Dedifferentiated amniotic fluid mesenchymal stem cell (primary cell): ENCODE data around the gene ESPN.
"Not testable (repeated sequence)": the region's sequence is repeated elsewhere in the genome, so short reads cannot be mapped to it uniquely, and the experiment has no call there.

Source experiments
- DNase-seq: peaks from one replicate; pipeline ENCODE4 v3.0.0-alpha.2; 2016; ENCODE audit errors: extremely low spot score

The ESPN gene

DNA sequence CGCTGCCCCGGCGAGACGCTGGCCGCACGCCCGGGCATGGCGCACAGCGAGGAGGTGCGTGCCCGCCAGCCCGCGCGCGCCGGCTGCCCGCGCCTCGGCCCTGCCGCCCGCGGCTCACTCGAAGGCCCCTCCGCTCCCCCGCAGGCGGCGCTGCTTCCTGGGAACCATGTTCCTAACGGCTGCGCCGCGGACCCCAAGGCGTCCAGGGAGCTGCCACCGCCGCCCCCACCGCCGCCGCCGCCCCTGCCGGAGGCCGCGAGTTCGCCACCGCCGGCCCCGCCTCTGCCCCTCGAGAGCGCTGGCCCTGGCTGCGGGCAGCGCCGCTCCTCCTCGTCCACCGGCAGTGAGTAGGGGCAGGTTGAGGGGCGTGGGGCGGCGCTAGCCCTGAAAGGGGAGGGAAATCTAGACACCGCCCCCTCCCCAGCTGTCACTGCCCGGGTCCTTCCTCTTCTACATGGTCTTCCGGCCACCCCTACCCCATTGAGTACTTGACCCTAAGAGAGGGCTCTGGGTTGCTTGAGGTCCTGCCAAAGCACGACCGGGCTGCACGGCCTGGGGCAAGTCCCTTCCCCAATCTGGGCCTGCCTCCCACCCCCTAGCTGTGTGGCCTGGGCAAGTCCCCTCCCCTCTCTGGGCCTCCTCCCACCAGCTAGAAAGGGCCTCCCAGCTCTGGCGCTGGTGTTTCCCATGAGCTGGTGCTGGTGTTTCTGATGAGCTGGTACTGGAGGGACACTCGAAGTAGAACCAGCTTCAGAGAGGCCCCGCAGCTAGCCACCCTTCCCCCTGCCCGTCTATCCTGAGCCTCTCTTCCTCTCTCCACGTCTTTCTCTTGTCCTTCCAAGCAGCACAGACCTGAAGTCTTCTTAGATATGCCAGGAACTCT, 24.4 kb downstream of the ESPN start:
- no peak for DNase-seq

DNA sequence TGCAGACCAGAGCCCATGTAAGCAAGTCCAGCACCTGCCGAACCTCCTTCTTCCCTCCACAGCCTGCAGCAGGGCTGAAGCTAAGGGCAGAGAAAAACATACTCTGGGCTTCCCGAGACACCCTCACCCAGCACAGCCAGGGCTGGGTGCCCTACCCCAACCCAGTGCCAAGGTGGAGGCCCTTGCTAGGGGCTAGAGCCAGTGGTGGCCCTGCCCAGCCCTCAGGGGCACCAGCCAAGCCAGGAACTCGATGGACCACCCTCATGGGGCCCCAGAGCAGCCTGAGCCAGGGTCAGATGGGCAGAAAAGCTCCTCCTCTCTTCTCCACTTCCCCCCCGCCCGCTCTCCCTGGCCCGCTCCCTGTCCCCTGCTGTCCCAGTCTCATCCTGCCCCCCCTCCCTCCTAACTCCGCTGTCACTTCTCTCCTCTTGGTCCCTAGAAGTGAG, 25.5 kb downstream of the ESPN start:
- no peak for DNase-seq

DNA sequence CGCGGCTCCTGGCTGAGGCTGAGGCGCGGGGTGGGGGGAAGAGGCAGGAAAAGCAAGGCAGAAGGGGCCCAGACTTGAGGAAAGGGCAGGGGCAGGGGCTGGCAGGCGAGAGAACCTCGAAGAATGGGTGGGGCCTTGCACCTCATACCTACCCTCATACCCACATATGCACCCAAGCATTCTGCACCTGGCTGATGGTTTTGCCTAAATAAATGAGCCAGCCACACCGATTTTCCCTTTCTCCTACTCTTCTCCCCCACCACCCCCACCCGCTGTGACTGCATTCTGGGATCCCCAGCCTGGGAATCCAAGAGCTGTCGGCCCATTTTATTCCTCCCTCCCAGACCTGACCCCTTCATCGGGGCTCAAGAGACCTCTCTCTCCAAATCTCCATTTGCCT, 25.9 kb downstream of the ESPN start:
- not testable (repeated sequence) for DNase-seq

DNA sequence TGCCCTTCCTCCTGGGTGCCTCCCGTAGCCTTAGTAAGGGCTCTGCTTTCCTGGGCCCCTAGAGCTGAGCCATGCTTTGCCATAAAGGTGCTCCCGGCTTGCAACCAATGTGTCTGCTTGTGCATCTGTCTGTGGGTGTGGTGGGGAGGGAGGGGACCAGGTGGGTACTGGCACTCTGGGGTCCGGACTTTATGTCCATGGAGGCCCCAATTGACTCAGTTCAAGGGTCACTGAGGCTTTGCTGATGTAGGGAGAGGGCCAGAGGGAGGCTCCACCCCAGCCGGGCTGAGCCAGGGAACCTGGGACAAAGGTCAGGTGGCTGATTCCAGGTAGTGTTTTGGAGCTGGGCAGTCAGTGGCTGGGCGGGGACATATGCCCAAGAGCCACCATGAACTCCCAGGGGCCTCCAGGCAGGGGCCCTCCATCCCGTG, 26.4 kb downstream of the ESPN start:
- DNase-seq: no peak

DNA sequence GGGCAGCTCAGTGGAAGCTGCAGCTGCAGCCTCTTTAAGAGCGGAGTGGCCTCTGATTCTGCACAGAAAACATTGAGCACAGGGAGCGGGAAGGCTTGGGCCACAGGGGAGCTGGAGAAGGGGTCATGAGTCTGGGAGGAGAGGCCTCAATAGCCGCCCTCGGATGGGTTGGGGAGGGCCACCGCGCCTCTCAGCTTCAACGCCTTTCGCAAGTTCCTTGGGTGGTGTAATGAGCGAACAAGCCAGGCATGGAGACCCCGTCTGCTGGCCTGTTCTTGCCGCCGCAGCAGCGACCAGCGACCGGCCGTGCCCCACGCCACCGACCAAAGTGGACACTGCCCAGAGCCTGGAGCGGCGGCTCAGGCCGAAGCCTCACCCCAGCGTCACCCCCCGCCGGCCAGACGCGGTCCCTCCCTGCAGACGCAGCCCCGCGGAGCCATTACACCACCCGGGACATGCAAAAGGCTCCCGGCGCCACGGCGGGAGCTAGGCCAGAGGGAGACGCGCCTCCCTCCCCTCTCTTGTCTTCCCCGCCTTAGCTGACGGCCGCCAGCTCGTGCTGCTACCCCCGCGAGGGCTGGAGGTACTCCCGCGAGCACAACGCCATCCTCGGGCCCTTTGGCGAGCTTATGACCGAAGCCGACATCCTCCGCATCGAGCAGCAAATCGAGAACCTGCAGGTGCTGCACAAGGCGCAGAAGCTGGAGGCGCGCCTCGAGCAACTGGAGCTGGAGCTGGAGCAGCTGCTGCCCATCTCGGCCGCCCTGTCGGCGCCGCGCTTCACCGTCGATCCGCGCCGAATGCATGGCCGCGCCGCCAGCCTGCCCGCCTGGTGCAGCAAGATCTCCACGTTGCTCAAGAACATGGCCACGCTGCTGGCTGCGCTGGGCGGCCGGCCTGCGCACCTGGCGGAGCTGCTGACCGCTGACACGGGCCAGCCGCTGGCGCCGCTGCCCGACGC, 29.6 kb downstream of the ESPN start:
- DNase-seq: not testable (repeated sequence)

DNA sequence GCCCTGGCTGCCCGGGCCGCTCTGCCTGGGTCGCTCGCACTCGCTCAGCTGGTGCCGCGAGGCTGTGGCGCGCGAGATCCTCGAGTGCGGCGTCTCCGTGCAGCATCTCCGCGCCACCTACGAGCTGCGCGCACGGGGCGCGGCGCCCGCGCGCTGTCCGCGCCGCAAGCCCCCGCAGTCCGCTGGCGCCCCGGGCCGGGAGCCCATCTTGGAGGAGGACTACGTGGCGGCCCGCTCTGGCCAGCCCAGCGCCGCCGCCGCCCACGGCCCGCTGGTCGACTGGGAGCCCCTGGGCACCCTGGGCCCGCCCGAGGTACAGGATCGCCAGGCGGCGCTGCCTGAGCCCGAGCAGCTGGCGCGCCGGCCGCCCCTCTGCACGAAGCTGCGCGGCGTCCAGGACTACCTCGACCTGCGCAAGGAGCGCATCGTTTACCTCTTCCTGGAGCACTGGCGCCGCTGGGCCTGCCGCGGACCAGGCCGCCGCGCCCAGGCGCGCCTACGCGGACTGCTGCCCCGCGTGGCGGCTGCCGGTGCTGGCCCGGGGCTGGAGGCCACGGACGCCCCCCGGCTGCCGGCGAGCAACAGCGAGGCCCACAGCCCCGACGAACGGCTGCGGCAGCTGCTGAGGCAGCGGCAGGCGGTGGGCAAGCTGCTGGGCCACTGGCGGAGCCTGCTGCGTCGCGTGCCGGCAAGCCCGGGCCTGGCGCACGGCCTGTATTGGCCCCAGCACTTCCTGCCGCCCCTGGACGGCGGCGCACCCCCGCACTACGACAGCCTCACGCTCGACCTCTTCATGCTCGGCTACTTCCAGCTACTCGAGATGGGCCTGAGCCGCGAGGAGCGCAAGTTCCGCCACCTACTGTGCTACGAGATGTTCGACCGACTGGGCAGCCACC, 30.5 kb downstream of the ESPN start:
- DNase-seq: no peak

DNA sequence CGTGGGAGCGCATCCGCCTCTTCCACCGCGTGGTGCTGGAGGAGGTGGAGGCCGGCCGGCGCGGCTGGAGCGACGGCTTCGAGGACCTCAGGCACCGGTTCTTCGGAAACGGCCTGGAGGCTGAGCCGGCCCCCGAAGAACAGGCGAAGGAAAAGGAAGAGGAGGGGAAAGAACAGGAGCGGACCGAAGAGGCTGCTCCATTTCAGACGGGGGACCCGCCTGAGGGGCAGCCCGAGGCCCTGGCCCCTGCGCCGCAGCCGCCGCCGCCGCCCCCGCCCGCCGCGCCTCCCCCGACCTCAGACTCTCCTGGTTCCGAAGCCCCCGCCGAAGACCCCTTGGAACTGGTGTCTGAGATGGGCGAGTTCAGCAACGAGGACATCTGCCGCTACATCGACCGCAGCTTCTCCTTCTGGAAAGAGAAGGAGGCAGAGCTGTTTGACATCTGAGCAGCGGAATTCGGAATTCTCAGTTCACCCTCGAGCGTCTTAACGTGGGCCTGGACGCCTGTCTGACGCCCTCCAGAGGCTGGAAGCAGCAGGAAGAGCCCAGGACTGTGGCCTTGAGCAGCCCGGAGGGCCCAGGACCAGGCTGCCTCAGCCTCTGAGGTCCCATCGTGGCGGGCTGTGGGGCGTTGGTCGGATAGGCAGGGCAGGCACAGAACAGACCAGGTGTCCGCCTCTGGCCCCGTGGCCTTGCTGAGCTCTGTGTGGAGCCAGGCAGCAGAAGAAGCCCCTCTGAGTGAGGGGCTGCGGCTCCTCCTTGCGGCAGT, 31.4 kb downstream of the ESPN start:
- DNase-seq: not testable (repeated sequence)

DNA sequence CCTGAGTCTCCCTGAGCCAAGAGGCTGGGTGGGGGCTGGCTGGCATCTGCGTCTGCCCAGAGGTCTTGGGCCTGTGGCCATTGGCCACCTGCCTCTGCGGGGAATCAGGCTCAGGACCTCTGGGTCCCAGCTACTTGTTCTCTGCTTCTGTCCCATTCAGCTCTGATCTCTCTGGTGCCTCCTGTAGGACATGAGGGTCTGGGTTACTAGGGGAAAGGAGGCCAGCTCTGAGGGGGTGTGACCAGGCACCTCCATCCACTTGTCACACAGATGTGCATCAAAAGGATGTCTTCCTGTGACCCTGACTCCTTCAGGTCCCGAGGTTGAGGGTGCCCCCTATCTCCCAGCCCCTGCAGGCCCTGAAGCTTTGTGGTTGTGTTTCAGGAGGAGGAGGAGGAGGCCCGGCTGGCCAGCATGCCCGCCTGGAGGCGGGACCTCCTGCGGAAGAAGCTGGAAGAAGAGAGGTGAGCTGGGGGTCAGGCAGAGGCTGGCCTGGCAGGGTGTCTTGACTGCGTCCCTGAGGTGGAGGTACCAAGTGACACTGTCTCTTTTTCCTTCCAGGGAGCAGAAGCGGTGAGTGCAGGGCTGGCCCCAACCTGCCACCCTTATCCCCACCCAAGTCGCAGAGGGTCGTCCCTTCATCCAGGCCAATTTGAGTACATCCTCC, 32.4 kb downstream of the ESPN start:
- DNase-seq: no peak

DNA sequence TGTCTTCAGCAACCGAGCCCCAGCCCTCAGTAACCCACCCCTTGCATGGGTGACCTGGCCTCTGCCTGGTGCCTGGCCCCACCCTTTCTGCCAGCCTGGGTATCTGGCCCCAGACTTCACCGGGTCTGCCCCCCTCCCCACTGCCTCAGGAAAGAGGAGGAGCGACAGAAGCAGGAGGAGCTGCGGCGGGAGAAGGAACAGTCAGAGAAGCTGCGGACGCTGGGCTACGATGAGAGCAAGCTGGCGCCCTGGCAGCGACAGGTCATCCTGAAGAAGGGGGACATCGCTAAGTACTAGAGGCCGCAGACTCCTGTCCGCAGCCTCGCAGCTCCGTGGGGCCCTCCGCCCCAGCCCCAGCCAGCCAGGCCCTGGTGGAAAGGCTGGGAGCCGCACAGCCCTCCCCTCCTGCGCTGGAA, 35.3 kb downstream of the ESPN start:
- DNase-seq: no peak

DNA sequence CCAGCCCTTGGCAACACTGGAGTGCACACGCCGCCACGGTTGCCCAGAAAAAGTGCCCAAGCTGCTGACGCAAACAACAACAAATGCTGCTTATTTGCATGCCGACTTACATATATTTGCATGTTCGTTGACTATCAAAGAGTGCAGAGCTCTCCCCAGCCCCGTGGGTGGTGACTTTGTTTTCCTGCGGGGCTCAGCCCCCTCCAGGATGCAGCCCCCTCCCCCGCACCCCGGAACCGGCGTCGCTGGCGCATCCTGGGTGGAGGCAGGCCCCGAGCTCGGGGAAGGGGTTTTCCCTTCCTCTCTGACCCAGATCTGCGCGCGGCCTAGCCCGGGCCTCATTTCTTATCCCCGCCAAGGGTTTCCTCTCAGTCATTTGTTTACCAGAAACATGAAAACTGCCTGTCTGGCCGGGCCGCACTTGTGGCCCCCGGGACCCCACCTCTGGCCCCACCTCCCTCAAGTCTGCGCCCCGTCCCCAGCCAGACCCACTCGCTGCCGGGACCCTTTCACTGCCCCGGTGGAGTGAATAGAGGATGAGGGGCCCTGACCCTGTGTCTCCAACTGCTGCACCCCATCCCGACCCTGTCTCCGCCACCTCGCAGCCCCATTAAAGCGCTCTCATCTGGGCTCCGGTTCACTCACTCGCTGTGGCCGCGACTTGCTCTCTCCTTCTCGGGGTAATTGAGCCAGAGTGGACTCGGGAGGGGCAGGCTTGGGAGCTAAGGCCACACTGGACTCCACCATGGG, 35.9 kb downstream of the ESPN start:
- DNase-seq: no peak

DNA sequence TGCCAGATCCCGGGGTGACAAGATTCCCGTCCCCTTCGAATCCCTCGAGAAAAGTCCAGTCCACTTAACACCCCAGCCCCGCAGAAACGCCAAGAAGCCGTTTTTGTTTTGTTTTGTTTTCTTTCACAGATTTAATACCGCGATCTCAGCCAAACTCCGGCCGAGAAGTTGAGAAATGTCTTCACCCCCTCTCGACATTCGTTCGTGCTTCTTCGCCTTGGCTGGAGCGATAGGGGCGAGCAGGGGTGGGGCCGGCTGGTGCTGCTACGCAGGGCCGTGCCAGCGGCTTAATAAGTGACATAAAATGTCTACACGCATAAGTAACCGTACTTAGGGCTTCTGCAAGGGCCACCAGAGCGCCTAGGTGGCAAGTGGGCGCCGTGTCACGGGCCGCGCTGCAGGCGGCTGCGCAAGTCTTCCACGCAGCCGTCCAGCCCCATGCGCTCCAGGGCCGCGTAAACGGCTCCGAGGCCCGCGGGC, 36.5 kb downstream of the ESPN start:
- no peak for DNase-seq

DNA sequence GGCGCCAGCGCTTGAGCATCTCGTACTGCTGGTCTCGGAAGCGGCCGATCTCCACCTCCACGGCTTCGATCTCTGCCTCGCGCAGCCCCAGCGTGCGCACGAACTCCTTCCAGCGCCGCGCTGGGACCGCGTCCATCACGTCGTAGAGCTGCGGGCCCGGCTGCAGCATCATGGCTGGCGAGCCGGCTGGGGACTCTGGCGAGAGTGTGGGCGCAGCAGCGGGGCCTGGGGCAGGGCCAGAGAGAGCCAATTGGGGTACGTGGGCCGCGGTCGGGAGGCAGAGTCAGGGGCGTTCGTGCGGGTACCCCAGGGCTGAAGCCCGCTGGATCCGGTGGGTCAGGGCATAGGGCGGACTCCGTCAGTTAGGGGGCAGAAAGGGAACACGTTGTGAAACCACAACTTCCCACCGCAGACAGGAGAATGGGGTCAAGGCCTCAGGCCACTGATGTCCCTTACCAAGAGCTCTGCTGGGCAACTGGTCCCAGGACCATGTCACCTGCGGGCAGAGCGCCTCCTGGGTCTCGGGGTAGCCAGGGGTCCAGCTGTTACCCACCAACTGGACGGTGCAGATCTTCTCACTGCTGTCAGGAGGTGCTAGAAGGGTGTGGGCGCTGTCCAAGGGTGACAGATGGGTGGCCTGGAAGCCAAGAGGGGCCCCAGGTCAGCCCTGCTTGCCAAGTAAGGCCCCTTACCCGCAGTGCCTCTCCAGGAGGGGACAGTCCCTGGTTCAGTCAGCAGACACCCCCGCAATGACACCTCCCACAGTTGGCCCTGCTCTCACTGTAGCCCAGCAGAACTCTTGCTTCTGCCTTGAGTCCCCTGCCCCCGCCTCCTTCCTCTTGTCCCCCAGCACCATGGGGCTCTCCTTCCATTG, 37.2 kb downstream of the ESPN start:
- no peak for DNase-seq

DNA sequence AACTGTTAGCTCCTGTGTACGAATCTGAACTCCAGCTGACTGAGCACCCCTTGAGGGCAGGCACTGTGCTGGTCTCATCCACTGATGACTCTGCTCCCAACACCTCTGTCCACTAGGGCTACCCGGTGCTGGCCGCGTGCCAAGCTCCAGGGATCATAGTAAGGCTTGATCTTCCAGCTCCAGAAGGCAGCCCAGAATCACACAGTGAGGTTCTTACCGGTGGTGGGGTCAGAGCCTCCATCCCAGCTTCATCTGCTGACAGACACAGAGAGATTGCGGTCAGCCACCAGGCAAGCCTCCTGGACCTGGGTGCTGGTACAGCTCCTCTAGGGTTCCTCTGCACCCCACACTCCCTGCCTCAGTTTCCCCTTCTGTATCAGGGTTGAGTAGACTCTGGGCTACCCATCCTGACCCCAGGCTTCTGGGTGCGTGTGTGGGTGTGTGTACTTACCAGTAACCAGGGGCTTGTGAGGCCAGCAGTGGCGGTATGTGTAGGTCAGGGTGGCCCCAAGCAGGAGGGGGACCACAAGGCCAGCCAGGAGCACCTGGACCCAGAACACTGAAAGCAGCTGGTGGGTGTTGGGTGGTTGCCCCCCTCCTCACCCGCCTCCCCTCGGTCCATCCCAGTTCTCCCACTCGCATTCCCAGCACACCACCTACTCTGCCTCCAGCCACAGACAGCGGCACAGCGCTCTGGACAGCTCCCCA, 38.0 kb downstream of the ESPN start:
- no peak for DNase-seq

DNA sequence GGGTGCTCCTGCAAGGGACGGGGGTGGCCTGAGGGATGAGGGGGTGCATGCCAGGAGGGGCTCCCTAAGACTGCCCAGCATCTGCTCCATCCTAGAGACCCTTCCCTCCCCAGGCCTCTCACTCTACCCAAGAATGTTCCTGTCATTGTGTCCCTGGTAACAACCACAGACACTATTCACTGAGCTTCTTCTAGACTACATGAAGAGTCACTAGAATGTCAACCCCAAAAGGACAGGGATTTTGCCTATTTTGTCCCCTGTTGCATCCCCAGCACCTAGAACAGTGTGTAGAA, 38.5 kb downstream of the ESPN start:
- no peak for DNase-seq

DNA sequence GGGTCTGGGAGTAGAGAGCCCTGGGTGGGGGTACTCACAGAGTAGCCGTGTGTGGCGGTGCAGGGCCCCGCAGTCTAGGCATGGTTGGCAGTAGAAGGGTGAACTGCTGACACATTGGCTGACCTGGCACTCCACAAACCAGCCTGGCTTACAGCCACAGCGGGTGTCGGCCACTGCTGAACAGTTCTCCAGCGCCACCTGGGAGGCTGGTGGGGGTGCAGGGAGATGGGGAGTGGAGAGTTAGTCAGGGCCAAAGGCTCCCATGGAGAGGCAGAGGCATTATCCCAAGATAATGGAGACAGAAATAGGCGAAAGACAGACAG, 39.9 kb downstream of the ESPN start:
- no peak for DNase-seq

DNA sequence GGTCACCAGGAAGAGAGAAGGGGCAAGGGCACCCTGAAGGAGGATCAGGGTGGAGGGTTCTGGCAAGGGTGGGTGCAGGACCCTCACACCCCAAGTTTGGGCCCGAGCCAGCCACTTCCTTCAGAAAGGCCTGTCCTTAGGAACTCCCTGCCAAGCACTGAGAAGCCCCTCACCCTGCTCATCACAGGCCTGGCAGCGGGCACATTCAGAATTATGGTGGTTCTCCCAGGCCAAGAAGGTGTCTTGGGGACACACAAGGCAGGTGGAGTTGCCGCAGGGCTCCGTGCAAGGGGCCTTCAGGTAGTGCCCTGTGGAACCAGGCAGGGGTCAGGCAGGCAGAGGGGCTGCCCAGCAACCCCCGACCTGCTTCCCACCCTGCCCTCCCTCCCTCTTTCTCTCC, 40.3 kb downstream of the ESPN start:
- no peak for DNase-seq

DNA sequence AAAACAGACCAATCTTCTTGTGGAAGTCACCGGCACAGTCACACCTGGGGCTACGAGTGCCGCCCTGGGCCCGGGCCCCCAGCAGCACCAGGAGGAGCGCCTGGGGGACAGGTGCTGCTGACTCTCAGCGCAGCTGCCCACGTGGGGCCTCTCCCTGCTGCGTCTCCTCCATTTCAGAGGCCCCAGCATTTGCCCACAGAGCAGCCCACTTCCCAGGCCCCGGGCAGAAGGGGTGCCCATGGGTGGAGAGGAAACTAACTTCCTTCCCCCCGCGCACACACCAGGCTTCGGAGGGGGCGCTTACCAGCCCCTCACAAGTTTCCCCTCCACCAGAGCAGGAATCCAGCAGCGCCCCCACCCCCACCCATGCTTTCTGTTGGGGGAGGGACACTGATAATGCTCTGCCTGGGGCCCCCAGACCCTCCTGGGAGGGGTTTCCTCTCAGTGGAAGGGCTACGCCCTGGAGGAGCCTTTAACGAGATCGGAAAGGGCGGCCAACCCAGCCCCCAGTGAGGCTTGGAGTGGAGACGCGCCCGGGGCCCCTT, 41.0 kb downstream of the ESPN start:
- DNase-seq: no peak

DNA sequence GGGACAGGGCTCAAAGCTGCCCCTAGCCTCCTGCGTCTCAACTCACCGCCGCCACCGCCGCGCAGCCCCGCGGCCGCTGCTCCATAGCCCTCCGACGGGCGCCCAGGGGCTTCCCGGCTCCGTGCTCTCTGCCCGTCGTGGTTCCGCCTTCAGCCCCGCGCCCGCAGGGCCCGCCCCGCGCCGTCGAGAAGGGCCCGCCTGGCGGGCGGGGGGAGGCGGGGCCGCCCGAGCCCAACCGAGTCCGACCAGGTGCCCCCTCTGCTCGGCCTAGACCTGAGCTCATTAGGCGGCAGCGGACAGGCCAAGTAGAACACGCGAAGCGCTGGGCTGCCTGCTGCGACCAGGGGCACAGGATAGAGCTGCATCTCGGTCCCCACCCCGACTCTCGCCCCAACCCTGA, 41.4 kb downstream of the ESPN start, which contains the start of gene TNFRSF25:
TNFRSF25 (minus strand) TSS at position 151 of the 400 bp plus-strand sequence; CDS start at position 85, 66 bp downstream.
- no peak for DNase-seq
